ENCODE data around the gene SF1. TPM values are rescaled to one million over a fixed set of nuclear protein-coding genes. Genes with fewer than 3 reads are reported as not detected.

The SF1 gene
- total RNA-seq, 1 experiment from 2014 or later, result 386 TPM

GRCh38 chr11:64716473-64717267, 61.7 kb downstream of the SF1 start:
- Histone ChIP-seq H3K36me3 (ENCODE audit: control insufficient read depth, insufficient read depth, low read length) (no peaks in the 10 kb centered on the region), H3K4me1 (no peaks in the 10 kb centered on the region), H3K4me3 (ENCODE audit: low read depth, low read length) (no peak overlapping the region), H3K9me3 (no peaks in the 10 kb centered on the region), H3K27me3 (replicated peaks; ENCODE audit: control insufficient read depth, insufficient read depth, low read length) (peaks cover 11% of the 10 kb centered on the region)
- H3K27ac Mint-ChIP-seq (ENCODE audit: unreplicated experiment), result no peak overlapping the region
- POLR2A ChIA-PET, result no interaction called here
- CTCF ChIA-PET, result interaction anchor here (0.7 to 1.1 kb wide), 2 partner anchors 27 to 134 kb away, joined by 3 to 4 read pairs; partner anchors contain the start of gene RASGRP2
- TF ChIP-seq CTCF (IDR thresholded peaks at IDR 0.05; ENCODE audit: insufficient read depth in 1 of 2, low read depth in 1 of 2, low read length in 1 of 2, severe bottlenecking in 1 of 2, unreplicated experiment in 1 of 2), result no peak
- peaks cover 31% of the 10 kb centered on the region for H3K27me3 Mint-ChIP-seq (ENCODE audit: insufficient read depth, unreplicated experiment)
- H3K4me3 Mint-ChIP-seq (ENCODE audit: unreplicated experiment), result no peak overlapping the region
- no peaks in the 10 kb centered on the region for H3K9me3 Mint-ChIP-seq (ENCODE audit: unreplicated experiment)
- no TSS peak for BruUV-seq (replicated peaks)
- no peaks in the 10 kb centered on the region for H3K4me1 Mint-ChIP-seq (ENCODE audit: low read depth, unreplicated experiment)
- no peaks in the 10 kb centered on the region for H3K36me3 Mint-ChIP-seq (ENCODE audit: insufficient read depth, unreplicated experiment)
- no peak for DNase-seq
- intact Hi-C loops (cut with micrococcal nuclease; ENCODE audit: unreplicated experiment), result no loop called here

GRCh38 chr11:64715756-64716472, 62.4 kb downstream of the SF1 start:
- POLR2A ChIA-PET, result interaction anchor here (0.6 kb wide), 1 partner anchor 399 kb away, joined by 4 read pairs; the partner anchor contains the start of gene TRMT112
- H3K36me3 Mint-ChIP-seq (ENCODE audit: insufficient read depth, unreplicated experiment), result no peaks in the 10 kb centered on the region
- no peaks in the 10 kb centered on the region for H3K4me1 Mint-ChIP-seq (ENCODE audit: low read depth, unreplicated experiment)

More at GRCh38 chr11:64715756-64716472, 62.4 kb downstream of the SF1 start:
- H3K4me3 ChIP-seq (ENCODE audit: low read depth, low read length), result no peak overlapping the region
- peaks cover 9% of the 10 kb centered on the region for H3K27me3 ChIP-seq (replicated peaks; ENCODE audit: control insufficient read depth, insufficient read depth, low read length)
- peaks cover 30% of the 10 kb centered on the region for H3K27me3 Mint-ChIP-seq (ENCODE audit: insufficient read depth, unreplicated experiment)
- H3K27ac Mint-ChIP-seq (ENCODE audit: unreplicated experiment), result no peak overlapping the region
- BruUV-seq (replicated peaks), result no TSS peak
- DNase-seq, result no peak
- no peak for TF ChIP-seq CTCF (IDR thresholded peaks at IDR 0.05; ENCODE audit: insufficient read depth in 1 of 2, low read depth in 1 of 2, low read length in 1 of 2, severe bottlenecking in 1 of 2, unreplicated experiment in 1 of 2)
- H3K4me1 ChIP-seq, result no peaks in the 10 kb centered on the region
- intact Hi-C loops (cut with micrococcal nuclease; ENCODE audit: unreplicated experiment), result no loop called here
- H3K4me3 Mint-ChIP-seq (ENCODE audit: unreplicated experiment), result no peak overlapping the region
- H3K9me3 ChIP-seq, result no peaks in the 10 kb centered on the region
- CTCF ChIA-PET, result interaction anchor here (1.1 to 1.2 kb wide), 2 partner anchors 9 to 28 kb away, joined by 3 read pairs; partner anchors contain the start of gene RASGRP2
- no peaks in the 10 kb centered on the region for H3K9me3 Mint-ChIP-seq (ENCODE audit: unreplicated experiment)
- H3K36me3 ChIP-seq (ENCODE audit: control insufficient read depth, insufficient read depth, low read length), result no peaks in the 10 kb centered on the region
